HG03520 (cell line): ENCODE data around the gene SESN3.
"Not testable (repeated sequence)": the region's sequence is repeated elsewhere in the genome, so short reads cannot be mapped to it uniquely, and the experiment has no call there.

Source experiments
- ATAC-seq: cut with Tn5 transposase; IDR thresholded peaks from one replicate; pipeline ENCODE4 v1.9.1; 2021; ENCODE audit warnings: mild to moderate bottlenecking, moderate library complexity; ENCODE audit not compliant: unreplicated experiment

Gene SESN3

GRCh38 chr11:95252586-95252985 lies 21.6 kb upstream of the SESN3 start:
- ATAC-seq: no peak

GRCh38 chr11:95251896-95252295 lies 20.9 kb upstream of the SESN3 start:
- ATAC-seq: not testable (repeated sequence)

DNA sequence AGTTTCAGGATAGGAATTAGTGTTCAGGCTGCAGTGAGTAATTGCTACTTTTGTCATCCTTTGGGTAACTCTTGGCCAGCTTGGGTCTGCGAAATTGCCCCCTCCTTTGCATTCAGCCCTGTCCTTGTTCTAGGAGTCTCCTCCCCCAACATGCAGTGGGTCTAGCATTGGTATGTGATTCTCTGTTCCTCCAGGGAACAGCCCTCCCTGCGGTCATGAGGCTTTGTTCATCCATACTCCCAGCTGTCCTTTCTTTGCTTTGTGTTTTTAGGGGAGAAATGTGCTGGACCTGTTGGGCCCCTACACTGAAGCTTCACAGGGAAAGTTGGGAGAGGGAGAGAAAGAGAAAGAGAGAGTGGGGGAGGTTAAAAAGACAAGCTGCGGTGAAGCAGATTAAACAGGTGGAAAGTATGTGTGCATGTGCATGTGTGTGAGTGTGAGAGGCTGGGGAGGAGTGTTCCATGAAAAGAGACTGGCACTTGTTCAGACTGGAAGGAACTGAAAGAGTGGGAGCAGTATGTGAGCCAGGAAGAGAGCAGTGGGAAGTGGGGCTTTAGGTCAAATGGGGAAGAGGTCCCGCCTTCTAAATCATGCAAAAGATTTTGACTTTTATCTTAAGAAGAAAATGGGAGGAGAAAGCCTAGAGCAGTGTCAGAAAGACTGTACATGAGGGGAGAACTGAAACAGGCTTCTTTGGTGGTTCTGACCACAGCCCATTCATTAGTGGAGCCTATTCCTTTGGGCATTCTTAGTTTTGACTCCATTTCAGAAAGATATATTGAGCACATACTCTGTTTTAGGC lies 17.9 kb upstream of the SESN3 start:
- ATAC-seq: peak; percentile 86

DNA sequence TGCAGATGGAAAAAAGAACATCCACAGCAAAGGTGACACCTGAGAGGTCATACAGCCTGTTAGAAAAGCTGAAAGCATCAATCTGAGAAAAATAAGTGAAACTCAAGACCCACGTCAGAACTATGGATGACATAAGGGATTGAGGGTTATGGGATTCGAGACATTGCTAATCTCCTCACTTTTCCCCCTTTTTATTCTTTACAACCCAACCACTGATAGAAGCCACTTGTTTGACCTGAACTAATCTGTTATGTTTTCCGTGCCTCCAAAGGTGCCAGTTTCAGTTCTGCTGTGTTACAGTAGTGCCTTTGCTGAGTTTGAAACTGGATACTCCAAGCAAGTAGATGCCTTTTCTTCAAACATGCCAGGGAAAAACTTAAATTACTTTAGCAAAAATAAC lies 16.9 kb upstream of the SESN3 start:
- ATAC-seq: no peak

DNA sequence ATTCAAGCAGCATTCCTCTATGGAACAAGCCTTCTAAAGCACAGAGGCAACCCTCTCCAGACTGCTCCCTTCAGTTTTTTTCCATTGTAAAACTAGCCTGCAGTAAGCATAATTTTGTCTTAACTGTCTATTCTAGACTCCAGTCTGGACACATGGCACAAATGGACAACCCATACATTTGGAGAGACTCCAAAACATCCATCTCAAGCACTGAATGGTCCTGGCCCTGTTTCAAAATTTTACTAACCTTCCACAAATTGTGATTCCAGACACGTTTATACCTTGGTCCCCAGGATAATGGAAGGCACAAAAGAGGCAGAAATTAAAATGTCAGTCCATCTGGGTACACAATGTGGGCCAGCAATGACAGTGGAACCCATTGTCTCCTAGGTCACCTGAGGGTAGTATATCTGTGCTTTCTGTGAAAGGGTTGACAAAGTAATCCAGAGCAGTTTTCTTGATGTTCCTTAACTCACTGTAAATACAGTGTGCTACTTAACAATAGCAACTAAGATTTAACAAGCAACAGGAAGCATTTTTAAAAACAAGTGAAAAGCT lies 16.2 kb upstream of the SESN3 start:
- no peak for ATAC-seq

- no peak for ATAC-seq
Observed at GRCh38 chr11:95245581-95245980, 14.6 kb upstream of the SESN3 start.

DNA sequence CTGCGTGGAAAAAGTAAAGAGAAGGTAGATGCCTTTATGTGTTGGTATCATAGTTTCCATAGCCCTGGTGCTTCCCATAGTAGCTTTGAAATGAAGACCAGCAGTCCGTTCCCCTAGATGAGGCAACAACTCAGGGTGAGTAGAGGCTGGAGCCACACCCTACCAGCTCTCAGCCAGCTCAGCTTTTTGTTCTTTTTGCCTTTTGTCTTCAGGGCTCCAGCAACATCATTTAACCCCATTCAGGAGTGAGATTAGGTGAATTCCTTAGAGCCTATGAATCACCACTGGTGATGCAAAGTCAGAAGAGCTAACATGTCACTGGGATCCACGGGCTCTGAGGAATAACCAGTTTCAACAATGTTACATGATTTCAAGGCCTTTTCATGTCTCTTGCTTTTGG lies 14.0 kb upstream of the SESN3 start:
- no peak for ATAC-seq

DNA sequence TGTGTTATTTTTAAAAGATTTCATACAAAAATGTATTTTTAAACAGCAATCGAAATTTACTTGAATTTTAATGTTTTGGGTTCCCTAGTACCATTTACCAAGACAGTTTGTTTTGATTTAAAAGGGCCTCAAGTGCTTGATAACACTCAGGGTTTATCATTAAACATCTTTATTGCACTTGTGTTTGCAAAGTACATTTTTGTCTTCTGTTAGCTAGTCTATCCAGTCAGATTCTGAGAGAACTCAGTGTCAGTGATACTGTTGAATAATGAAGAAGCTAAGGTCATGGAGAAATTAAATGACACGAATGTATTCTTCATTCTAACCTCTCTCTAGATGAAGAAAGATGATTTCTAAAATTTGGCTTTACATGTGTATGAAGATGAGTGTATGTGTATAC lies 12.7 kb upstream of the SESN3 start:
- ATAC-seq: no peak

GRCh38 chr11:95242845-95243605 lies 12.0 kb upstream of the SESN3 start:
- ATAC-seq: no peak

- peak; percentile 43 for ATAC-seq
Observed at GRCh38 chr11:95242091-95242844, 11.3 kb upstream of the SESN3 start.

DNA sequence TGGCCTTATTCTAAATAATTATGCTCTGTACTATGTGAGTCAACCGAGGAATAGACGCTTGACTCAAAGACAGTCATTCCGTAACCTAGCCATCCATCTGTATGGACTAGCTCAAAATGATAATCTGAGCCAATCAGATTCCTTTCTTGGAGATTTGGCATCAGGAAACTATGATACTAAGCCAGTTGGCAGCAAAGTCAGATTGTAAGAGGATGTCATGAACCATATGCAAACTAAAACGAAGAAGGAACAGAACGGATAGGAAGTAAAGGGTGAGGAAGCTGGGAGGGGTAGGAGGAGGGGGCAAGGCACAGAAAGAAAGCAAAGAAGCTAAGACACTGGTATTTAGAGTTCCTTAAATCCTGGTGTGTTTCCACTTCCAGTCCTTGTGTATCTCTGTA lies 10.7 kb upstream of the SESN3 start:
- peak; percentile 68 for ATAC-seq

- ATAC-seq: no peak
Observed at GRCh38 chr11:95239871-95240649, 9.1 kb upstream of the SESN3 start.

DNA sequence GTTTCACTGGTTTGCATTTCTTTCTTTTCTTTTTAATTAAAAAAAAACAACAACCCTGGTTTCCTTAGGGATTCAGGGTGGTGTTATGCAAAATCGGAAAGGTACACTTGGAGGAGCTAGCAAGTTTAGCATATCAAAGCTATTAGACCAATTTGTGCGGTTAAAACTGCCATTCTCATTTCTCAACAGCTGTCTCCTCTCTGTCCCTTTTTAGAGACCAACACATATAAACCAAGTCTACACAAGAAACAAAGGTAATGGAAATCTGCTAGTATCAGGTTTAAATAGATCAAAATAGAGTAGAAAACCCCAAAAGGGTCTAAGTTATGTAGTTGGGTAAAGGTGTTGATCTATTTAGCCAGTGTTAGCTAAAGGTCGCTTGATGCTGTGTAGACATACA lies 1.7 kb upstream of the SESN3 start:
- no peak for ATAC-seq

GRCh38 chr11:95231881-95232605 lies 1.0 kb upstream of the SESN3 start:
- ATAC-seq: peak; percentile 23

DNA sequence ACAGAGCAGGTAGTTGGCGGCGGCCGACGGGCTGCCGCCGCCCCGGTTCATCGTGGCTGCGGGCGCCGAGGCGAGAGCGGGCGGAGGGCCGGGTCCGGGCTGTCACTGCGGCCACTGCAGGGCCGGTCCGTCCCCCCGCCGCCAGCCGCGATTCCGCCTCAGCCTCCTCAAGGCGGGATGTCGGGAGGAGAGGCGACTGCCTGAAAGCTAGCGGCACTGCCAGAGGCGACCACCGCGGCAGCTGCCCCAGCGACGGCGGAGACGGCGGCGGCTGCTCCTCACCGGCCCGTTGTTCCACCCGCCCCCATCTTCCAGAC lies 234 bp downstream of the SESN3 start:
- peak; percentile 3 for ATAC-seq

- ATAC-seq: no peak
Observed at GRCh38 chr11:95229993-95230809, 801 bp downstream of the SESN3 start.

GRCh38 chr11:95229199-95229992 lies 1.6 kb downstream of the SESN3 start:
- no peak for ATAC-seq

DNA sequence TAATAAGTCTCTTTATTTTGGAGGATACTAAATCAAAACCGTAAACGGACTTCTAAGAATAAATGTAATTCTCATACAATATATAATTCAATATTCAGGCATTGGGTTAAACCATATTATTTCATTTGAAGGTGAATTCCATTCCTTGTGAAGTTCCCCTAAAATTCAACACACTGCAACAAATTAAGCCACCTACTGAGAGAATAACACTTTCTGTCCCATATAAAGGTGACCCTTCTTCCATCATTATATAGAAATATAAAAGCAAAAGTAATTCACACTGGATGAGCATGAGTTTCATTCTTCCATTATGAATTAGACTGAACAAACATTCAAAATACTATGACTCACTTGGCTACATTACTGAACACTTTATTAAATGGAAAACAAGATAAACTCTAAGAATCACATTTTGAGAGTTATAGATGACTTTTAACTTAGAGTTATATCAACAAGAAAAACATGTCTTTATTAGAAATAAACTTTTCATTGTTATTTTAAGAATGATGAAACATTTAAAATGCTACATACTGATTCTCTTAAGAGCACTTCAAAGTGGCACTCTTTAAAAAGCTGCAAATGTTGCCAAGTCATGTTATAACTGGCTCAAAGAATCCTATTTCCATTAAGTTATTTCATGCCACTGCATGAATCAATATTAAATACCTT lies 2.8 kb downstream of the SESN3 start:
- no peak for ATAC-seq
